IMR-90 (cell line): Measurements from ENCODE around the gene SLC6A15.

ENCODE experiments used
- BHLHE40 ChIP-seq: fragments of 150-350 bp; IDR thresholded peaks from 2 replicates; pipeline ENCODE4 v1.6.1; 2016; ENCODE audit warnings: mild to moderate bottlenecking, low read depth, low read length
- CTCF ChIP-seq: conservative IDR thresholded peaks from 2 replicates; pipeline ENCODE4 v1.5.1; 2012; ENCODE audit warnings: mild to moderate bottlenecking, low read depth, low read length, improper control_type of control experiment
- FOS ChIP-seq: fragments of 150-350 bp; IDR thresholded peaks from 2 replicates; pipeline ENCODE4 v1.6.1; 2016; ENCODE audit warnings: low read depth, low read length
- POLR2A ChIP-seq: IDR thresholded peaks from 2 replicates; pipeline ENCODE4 v1.6.1; 2012; ENCODE audit warnings: mild to moderate bottlenecking, low read depth, low read length
- RAD21 ChIP-seq: IDR thresholded peaks from 2 replicates; pipeline ENCODE4 v1.6.1; 2012; ENCODE audit warnings: low read length, improper control_type of control experiment

GRCh38 chr12:84811291-84811690, 101.3 kb downstream of the SLC6A15 start:
- TF ChIP-seq POLR2A (no peak), RAD21 (no peak), FOS (no peak), BHLHE40 (no peak), CTCF (no peak)
